Measurements from ENCODE around the gene CD22.
A peak's percentile ranks its signal among the peaks of the same experiment; 100 is the strongest.

The CD22 gene

DNA sequence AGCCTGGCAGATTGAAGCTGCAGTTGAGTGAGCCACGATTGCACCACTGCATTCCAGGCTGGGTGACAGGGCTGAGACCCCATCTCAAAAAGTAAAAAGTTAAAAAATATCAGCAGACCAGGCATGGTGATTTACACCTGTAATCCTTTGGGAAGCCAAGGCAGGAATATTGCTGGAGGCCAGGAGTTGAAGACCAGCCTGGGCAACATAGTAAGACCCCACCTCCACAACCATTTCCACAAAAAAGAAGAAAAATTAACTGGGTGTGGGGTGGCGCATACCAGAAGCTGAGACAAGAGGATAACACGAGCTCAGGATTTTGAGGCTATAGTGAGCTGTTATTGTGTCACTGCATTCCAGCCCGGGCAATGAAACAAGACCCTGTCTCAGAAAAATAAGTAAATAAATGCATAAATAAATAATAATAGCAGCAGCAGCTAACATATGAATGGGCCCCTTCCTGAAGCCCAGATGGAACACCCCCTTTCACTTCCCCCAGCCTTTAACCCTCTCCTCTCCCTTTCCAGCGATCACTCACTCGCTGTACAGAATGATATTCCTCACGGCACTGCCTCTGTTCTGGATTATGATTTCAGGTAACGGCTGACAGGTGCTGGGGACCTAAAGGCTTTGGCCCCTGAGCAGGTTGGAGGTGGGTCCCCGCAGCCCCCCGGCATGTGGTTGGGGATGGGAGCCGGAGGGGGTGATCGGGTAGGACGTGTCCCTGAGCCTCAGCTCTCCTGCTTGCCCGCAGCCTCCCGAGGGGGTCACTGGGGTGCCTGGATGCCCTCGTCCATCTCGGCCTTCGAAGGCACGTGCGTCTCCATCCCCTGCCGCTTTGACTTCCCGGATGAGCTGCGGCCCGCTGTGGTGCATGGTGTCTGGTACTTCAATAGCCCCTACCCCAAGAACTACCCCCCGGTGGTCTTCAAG, 33.9 kb upstream of the CD22 start:
- FAIRE-seq (no peak), DNase-seq (ENCODE audit: extremely low spot score, insufficient read length, low read depth) (no peak)

DNA sequence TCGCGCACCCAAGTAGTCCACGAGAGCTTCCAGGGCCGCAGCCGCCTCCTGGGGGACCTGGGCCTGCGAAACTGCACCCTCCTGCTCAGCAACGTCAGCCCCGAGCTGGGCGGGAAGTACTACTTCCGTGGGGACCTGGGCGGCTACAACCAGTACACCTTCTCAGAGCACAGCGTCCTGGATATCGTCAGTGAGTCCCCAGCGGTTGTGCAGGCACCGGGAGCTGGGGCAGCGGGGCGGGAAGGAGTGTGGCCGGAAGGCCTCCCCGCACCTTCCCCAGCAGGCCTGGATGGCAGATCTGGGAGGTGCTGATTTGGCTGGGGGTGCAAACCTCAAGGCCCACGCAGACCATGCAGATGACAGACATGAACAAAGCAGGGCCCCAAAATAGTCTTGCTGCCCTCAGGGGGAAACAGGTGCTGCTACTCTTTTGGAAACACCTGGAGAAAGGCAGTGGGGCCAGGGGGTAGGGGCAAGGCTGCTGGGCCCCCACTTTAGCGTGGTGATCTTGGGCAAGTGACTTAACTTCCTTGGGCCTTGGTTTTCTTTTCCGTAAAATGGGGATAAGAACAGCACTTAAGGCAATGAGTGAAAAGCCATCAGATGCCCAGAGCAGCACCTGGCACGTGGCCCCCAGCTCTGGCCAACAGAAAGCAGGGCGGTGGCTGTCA, 33.1 kb upstream of the CD22 start:
- FAIRE-seq = peak; percentile 69
- peak; percentile 44 for DNase-seq (ENCODE audit: extremely low spot score, insufficient read length, low read depth)

DNA sequence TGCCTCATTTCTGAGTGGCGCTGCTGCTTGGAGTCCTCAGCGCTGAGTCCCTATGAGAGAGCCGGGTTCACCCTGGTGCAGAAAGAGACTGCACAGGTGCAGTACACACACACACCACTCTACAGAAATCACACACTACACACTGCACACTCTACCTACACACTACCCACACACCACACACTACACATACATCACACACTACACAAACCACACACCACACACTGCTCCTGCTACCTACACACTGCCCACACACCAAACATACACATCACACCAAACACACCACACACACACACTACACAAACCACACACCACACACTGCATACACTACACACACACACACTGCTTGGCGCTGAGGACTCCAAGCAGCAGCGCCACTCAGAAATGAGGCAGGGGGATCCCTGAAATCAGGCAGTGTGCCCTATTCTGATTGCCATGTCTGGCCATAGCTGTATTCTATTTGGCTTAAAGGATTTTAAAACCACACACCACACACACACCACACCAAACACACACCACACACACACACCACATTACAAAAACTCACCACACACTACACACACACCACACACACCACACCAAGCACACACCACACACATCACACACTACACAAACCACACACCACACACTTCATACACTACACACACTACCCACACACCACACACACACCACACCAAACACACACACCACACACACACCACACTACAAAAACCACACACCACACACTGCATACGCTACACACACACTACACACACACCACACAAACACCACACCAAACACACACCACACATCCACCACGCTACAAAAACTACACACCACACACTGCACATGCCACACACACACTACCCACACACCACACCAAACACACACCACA, 32.1 kb upstream of the CD22 start:
- no peak for DNase-seq (ENCODE audit: extremely low spot score, insufficient read length, low read depth)
- FAIRE-seq = peak; percentile 71

DNA sequence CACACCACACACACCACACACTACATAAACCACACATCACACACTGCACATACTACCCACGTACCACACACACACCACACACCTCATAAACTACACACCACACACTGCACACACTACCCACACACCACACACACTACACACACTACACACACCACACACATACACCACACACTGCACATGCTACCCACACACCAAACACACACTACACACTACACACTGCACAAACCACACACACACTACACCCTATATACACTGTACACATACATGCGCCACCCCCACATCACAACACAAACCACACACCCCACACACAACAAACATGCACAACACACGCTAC, 31.5 kb upstream of the CD22 start:
- DNase-seq (ENCODE audit: extremely low spot score, insufficient read length, low read depth) = no peak
- no peak for FAIRE-seq

DNA sequence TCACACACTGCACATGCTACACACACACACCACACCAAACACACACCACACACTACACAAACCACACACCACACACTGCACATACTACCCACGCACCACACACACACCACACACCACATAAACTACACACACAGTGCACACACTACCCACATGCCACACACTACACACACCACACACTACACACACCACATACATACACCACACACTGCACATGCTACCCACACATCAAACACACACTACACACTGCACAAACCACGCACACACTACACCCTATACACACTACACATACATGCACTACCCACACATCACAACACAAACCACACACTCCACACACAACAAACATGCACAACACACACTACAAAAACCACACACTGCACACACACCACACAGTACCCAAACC, 31.1 kb upstream of the CD22 start:
- FAIRE-seq (no peak), DNase-seq (ENCODE audit: extremely low spot score, insufficient read length, low read depth) (no peak)

DNA sequence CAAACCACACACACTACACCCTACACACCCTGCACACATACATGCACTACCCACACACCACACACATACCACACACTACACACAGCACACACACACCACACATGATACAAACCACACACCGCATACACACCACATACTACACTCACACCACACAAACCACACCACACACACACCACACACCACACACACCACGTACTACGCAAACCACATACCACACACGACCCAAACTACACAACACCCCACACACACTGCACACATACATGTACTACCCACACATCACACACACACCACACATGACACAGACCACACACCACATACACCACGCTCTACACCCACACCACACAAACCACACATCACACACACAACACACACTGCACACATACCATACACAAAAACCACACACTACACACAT, 30.4 kb upstream of the CD22 start:
- FAIRE-seq (no peak), DNase-seq (ENCODE audit: extremely low spot score, insufficient read length, low read depth) (no peak)

DNA sequence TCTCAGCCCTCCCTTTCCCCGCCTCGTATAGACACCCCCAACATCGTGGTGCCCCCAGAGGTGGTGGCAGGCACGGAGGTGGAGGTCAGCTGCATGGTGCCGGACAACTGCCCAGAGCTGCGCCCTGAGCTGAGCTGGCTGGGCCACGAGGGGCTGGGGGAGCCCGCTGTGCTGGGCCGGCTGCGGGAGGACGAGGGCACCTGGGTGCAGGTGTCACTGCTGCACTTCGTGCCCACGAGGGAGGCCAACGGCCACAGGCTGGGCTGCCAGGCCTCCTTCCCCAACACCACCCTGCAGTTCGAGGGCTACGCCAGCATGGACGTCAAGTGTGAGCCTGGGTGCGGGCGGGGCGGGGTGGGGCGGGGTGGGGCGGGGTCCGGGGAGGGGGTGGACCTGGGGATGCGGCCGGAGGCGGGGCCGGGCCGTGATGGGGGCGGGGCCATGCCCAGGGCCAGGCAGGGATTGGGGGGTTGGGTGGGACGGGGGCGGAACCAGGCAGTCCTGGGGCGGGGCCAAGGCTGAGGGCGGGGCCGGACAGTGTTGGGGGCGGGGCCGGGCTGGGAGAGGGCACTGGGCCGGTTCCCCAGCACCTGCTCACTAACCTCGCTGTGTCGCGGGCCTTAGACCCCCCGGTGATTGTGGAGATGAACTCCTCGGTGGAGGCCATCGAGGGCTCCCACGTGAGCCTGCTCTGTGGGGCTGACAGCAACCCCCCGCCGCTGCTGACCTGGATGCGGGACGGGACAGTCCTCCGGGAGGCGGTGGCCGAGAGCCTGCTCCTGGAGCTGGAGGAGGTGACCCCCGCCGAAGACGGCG, 29.3 kb upstream of the CD22 start:
- no peak for FAIRE-seq

DNA sequence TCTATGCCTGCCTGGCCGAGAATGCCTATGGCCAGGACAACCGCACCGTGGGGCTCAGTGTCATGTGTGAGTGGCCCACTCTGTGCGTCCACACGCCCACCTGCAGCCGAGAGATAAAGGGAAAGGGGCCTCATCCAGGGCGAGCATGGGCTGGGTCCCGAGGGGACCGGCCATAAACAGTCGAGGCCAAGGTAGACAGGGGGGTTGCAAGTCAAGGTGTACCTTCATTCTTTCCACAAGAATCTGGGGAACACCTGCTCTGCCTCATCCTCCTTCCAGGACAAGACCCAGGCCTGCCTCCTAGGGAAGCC, 28.7 kb upstream of the CD22 start:
- FAIRE-seq = no peak
- DNase-seq (ENCODE audit: extremely low spot score, insufficient read length, low read depth) = no peak

More for the DNA sequence above, 29.3 kb upstream of the CD22 start:
- DNase-seq (ENCODE audit: extremely low spot score, insufficient read length, low read depth) = no peak

DNA sequence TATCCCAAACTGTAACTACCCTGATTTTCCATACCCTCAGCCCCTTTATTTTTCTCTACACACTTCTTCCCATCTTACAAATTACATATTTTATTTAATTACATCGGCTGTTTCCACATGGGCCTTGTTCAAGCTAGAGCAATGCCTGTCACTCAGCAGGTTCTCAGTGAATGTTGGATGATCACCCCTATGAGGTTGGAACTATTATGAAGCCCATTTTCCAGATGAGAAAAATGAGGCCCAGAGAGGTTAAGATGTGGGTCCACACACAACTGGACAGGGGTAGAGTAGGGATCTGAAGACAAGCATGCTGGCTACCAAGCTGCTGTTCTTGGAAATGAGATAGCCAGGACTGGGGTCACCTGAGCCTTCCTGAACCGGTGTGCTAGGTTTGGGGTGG, 27.0 kb upstream of the CD22 start:
- DNase-seq (ENCODE audit: extremely low spot score, insufficient read length, low read depth) (no peak), FAIRE-seq (no peak)

DNA sequence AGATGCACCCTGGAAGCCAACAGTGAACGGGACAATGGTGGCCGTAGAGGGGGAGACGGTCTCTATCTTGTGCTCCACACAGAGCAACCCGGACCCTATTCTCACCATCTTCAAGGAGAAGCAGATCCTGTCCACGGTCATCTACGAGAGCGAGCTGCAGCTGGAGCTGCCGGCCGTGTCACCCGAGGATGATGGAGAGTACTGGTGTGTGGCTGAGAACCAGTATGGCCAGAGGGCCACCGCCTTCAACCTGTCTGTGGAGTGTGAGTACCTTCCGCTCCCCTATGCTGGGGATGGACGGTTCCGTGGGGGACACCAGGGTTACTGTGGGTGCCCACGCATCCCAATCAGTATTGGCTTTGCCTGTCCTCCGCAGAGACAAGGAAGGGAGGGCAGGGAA, 26.5 kb upstream of the CD22 start:
- FAIRE-seq (no peak), DNase-seq (ENCODE audit: extremely low spot score, insufficient read length, low read depth) (no peak)

DNA sequence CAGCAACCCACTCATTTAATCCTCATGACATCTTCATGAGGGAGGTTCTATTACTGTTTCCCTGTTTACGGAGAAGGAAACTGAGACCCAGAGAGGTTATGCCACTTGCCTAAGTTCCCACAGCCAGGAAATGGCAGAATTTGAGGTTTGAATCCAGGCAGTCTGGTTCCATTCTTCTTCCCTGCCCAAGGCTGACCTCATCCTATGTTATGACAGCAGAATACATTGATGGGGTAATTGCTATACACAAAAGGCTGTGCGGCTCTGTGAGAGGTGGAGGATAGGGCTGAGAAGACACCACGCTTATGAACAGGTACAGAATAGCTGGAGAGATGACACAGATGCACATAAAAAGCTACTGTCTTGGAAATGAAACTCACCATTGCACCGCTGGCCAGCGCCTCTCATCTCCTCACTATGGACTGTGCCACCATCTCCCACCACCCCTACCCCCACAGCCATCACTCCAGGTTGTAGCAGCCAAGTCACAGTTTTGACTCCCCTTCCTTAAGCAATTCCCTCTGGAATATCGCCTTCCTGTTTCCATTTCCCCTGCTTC, 25.6 kb upstream of the CD22 start:
- FAIRE-seq = no peak
- no peak for DNase-seq (ENCODE audit: extremely low spot score, insufficient read length, low read depth)

DNA sequence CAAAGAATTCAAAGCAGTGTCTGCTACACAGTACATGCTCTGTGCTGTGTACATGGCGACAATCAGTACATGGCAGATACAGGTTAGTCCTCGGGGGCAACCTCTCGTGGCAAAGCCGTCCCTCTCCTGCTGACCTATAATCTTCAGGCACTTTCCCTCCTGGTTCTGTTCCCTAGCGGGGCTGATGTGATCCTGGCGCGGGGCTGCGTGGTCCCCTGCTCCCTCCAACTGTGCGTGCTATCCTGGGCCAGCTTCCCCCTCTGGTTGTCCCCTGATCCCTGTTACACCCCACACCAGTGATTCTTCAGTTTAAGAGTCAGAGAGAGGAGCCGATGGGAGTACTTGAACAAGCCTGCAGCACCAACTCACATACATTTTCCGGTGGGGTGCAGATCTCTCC, 25.0 kb upstream of the CD22 start:
- FAIRE-seq (no peak), DNase-seq (ENCODE audit: extremely low spot score, insufficient read length, low read depth) (no peak)

DNA sequence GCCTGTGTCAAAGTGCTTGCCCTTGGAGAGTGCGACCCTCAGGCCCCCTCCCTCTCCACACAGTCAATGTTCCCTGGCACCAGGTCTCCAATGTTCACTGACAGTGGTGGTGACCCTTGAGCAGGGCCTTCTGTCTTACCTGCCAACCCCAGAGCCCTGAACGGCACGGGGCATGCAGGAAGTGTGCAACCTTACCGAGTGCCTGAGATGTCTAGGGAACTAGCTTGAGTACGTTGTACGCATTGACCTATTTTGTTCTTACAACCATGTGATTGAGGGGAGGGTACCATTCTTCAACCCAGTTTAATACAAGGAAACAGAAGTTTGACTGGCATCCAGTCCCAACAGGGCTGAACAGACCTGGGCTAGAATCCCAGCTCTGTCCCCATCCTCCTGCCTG, 23.8 kb upstream of the CD22 start:
- no peak for FAIRE-seq

DNA sequence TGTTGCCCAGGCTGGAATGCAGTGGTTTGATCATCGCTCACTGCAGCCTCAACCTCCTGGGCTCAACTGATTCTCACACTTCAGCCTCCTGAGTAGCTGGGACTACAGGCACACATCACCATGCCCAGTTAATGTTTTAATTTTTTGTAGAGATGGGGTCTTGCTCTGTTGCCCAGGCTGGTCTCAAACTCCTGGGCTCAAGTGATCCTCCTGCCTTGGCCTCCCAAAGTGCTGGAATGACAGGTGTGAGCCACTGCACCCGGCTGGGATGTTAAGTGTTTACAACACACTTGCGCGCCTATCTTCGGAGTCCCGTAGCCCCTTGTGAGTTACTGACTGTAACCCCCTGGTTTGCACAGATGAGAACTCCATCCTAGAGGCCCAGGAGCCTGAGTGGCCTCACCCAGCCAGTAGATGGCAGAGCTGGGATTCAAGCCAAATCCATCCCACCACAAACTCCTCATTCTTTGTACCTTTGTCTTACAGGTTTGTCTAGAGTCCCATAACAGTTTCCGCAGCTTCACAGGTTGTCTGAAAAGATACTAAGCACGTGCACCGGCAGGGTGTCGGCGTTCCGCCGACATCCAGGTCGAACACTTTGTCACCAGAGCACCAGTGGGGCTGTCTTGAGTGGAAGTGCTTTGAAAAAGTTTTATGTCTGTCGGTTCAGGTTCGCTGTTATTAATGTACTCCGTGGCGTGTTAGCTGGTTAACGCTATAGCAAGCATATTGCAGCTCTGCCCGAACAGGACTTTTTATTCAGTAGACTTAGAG, 22.3 kb upstream of the CD22 start:
- FAIRE-seq = no peak

More for the DNA sequence above, 23.8 kb upstream of the CD22 start:
- no peak for DNase-seq (ENCODE audit: extremely low spot score, insufficient read length, low read depth)

DNA sequence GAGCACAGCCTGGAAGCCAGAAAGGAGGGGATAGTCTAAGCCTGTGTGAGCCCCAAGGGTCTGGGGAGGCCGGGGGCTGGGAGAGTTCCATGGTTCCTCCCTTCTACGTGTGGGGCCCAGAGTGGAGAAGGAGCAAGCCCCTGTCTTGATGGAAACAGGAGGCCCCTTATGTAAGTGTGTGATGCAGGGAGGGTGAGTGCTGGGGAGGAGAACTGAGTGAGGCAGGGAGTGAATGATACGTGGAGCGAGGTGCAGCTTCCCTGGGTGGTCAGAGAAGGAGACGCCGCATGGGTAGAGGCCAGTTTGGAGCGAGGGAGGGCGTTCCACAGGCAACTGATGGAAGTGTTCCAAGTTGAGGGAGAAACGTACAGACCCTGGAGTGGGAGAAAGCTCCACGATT, 21.1 kb upstream of the CD22 start:
- FAIRE-seq (no peak), DNase-seq (ENCODE audit: extremely low spot score, insufficient read length, low read depth) (no peak)

More for the DNA sequence above, 22.3 kb upstream of the CD22 start:
- DNase-seq (ENCODE audit: extremely low spot score, insufficient read length, low read depth) = no peak

DNA sequence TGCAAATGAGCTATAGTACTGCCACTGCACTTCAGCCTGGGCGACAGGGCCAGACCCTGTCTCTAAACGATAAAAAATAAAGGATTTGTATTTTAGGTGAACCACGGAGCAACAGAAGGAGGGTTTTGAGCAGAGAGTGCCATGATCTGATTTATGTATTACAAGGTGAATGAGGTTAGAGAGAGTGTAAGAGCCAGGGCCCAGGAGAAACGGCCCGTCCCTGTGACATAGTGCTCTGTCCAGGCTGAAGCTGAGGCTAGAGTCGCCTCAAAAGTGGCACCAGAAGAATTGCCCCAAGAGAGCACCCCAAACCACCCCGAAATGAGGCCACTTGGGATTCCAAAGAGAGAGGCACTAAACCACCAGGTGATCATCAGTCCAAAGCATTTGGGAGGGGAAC, 20.1 kb upstream of the CD22 start:
- FAIRE-seq (no peak), DNase-seq (ENCODE audit: extremely low spot score, insufficient read length, low read depth) (no peak)

DNA sequence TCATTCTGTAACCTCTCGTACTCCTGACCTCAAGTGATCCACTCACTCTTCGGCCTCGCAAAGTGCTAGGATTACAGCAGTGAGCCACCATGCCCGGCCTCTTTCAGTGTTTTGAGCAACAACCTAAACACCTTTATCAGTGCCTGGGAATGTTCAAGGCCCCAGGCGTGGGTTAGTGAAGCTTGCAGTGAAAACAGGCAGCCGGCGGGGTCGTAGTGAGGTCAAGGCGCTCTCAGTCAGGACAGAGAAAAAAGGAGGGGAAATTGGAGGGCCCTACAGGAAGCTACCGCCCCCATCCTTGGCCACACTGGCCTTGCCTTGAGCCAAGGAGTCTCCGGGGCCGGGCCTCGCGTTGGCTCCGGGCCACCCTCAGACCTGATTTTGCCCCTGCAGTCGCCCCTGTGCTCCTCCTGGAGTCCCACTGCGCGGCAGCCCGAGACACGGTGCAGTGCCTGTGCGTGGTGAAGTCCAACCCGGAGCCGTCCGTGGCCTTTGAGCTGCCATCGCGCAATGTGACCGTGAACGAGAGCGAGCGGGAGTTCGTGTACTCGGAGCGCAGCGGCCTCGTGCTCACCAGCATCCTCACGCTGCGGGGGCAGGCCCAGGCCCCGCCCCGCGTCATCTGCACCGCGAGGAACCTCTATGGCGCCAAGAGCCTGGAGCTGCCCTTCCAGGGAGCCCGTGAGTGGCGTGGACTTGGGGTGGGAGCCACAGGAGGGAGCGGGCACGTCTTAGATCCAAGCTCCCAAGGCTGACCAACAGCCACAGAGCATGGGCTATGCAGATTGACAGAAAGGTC, 19.3 kb upstream of the CD22 start:
- DNase-seq (ENCODE audit: extremely low spot score, insufficient read length, low read depth) (no peak), FAIRE-seq (no peak)

DNA sequence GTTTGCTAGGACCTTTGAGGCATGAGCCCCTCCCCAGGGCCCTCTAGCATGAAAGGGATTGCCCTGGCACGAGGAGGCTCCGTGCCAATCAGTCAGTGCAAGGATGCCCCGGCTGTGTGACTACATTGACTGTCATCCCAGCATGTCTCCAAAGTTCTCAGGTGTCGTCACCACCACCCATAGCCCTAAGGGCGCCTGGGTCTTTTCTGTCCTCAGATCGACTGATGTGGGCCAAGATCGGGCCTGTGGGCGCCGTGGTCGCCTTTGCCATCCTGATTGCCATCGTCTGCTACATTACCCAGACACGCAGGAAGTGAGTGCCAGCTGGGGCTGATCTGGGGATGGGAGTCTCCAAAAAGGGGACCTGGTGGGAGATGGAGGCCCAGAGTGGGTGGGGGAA, 18.7 kb upstream of the CD22 start:
- FAIRE-seq = no peak
- no peak for DNase-seq (ENCODE audit: extremely low spot score, insufficient read length, low read depth)

Data from GM18507 (cell line).